ENCODE data around the gene PDE4D.

GRCh38 chr5:59221769-59222168 is 671.8 kb downstream of the PDE4D start:
- TF ChIP-seq CTCF (IDR thresholded peaks at IDR 0.05) (peak in 1 of 12 donors; percentile 14), POLR2A (IDR thresholded peaks at IDR 0.05) (no peak)

Data from heart left ventricle (tissue), 13 donors.